Adrenal gland (tissue), 5 donors: ENCODE results near the gene TMEM129.

ENCODE experiments used
- POLR2A ChIP-seq, 2 donors: fragments of 450-650 bp; IDR thresholded peaks; one replicate each; pipeline ENCODE4 v1.6.1; 2017; ENCODE audit warnings: antibody characterized with exemption in 2 of 2, mild to moderate bottlenecking in 2 of 2, moderate library complexity in 1 of 2
- TF ChIP-seq, protein P1 (sequence below), 6 experiments: fragments of 450-650 bp in 4 of 6; fragments of 200-600 bp in 2 of 6; sonication (generic) in 1 of 6; IDR thresholded peaks; 1 replicate in 5 of 6; 2 replicates in 1 of 6; pipeline versions ENCODE4 v1.5.1 to v1.8.0; 2016 to 2021; ENCODE audit warnings: antibody characterized with exemption in 6 of 6, mild to moderate bottlenecking in 2 of 6, moderate library complexity in 1 of 6
- donor health status: DM: no; HTN: no; CAD: no.

DNA sequence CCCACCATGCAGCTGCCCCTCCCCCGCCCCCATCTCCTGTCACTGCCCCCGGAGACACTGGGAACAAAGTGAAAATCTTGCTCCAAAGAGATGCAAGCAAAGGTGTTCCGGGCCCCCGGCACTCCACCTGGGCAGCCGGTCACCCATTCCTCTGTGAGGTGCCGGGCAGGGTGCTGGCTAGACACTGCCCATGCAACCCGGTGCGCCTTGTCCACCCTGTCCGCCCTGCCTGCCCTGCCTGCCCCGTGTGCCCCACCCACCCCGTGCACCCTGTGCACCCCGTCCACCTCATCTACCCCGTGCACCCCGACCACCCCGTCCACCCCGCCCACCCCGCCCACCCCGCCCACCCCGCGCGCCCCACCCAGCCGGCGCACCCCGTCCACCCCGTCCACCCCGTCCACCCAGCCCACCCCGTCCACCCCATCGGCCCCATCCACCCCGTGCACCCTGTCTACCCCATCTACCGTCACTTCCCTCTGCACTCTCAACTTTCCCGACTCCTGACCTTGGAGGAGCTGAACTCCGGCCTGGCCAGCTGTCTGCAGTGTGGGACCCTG lies 40.1 kb upstream of the TMEM129 start:
- TF ChIP-seq, protein P1, sequence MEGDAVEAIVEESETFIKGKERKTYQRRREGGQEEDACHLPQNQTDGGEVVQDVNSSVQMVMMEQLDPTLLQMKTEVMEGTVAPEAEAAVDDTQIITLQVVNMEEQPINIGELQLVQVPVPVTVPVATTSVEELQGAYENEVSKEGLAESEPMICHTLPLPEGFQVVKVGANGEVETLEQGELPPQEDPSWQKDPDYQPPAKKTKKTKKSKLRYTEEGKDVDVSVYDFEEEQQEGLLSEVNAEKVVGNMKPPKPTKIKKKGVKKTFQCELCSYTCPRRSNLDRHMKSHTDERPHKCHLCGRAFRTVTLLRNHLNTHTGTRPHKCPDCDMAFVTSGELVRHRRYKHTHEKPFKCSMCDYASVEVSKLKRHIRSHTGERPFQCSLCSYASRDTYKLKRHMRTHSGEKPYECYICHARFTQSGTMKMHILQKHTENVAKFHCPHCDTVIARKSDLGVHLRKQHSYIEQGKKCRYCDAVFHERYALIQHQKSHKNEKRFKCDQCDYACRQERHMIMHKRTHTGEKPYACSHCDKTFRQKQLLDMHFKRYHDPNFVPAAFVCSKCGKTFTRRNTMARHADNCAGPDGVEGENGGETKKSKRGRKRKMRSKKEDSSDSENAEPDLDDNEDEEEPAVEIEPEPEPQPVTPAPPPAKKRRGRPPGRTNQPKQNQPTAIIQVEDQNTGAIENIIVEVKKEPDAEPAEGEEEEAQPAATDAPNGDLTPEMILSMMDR (IDR thresholded peaks at IDR 0.05) = no peak
- TF ChIP-seq POLR2A (IDR thresholded peaks at IDR 0.05) = no peak
